Measurements from ENCODE around the gene C6orf136. TPM values are rescaled to one million over a fixed set of nuclear protein-coding genes. Genes with fewer than 3 reads are reported as not detected.

The C6orf136 gene
- total RNA-seq, 1 donor from 2014 or later, result 7.6 TPM

DNA sequence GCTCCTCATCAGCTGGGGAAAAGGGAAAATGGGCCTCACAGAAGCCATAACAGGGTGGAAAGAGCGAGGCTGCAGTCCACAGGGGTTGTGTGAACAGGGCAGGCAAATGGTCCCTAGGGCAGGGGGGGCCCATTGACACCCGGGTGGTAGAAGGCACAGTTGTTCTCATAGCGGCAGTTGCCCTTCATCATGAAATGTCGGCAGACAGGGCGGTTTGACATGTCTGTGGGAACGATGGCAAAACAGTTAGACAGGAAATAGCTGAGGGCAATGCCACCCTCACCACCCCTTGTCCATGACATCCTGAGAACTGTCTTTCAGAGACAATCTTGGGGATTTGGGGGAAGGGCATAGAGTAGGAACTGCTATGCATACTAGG is 45.5 kb upstream of the C6orf136 start:
- no peak for DNase-seq (ENCODE audit: low read depth)
- Histone ChIP-seq H3K36me3 (ENCODE audit: control insufficient read depth, insufficient read depth, low read length) (peaks cover 12% of the 10 kb centered on the region), H3K4me3 (ENCODE audit: low read depth, low read length) (no peak overlapping the region), H3K27me3 (ENCODE audit: control insufficient read depth, insufficient read depth, low read length) (no peaks in the 10 kb centered on the region)
- TF ChIP-seq, protein P1, sequence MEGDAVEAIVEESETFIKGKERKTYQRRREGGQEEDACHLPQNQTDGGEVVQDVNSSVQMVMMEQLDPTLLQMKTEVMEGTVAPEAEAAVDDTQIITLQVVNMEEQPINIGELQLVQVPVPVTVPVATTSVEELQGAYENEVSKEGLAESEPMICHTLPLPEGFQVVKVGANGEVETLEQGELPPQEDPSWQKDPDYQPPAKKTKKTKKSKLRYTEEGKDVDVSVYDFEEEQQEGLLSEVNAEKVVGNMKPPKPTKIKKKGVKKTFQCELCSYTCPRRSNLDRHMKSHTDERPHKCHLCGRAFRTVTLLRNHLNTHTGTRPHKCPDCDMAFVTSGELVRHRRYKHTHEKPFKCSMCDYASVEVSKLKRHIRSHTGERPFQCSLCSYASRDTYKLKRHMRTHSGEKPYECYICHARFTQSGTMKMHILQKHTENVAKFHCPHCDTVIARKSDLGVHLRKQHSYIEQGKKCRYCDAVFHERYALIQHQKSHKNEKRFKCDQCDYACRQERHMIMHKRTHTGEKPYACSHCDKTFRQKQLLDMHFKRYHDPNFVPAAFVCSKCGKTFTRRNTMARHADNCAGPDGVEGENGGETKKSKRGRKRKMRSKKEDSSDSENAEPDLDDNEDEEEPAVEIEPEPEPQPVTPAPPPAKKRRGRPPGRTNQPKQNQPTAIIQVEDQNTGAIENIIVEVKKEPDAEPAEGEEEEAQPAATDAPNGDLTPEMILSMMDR (IDR thresholded peaks at IDR 0.05; ENCODE audit: insufficient read depth, low read length, poor library complexity, severe bottlenecking), result no peak

DNA sequence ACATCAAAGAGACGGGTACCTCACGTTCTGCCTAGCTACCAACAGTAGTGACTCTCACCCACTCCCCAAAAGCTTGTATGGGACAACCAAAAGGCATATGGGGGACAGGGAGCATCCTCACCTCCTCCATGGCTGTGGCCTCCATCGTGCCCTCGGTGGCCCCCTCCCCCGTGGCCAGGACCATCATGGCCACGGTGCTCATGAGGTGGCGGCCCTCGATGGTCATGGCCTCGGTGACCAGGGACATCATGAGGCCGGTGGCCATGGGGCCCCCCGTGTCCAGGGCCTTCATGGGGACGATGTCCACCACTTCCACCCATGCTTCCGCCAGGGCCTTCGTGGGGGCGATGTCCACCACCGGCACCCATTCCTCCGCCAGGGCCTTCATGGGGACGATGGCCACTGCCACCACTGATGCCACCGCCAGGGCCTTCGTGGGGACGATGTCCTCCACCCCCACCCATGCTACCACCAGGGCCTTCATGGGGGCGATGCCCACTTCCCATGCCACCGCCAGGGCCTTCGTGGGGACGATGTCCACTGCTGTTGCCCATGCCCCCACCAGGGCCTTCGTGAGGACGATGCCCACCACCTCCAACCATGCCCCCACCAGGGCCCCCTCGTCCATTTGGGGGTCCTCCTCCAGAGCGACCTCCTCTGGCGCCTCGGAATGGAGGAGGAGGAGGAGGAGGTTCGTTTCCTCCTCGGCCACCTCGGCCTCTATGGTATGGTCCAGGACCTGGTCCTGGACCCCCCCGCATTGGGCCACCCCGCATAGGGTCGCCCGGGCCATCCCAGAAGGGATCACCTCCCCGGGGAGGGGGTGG is 44.9 kb upstream of the C6orf136 start:
- H3K27me3 ChIP-seq (ENCODE audit: control insufficient read depth, insufficient read depth, low read length), result no peaks in the 10 kb centered on the region
- no peak overlapping the region for H3K4me3 ChIP-seq (ENCODE audit: low read depth, low read length)
- peaks cover 12% of the 10 kb centered on the region for H3K36me3 ChIP-seq (ENCODE audit: control insufficient read depth, insufficient read depth, low read length)
- TF ChIP-seq, protein P1 (IDR thresholded peaks at IDR 0.05; ENCODE audit: insufficient read depth, low read length, poor library complexity, severe bottlenecking), result no peak
- DNase-seq (ENCODE audit: low read depth), result no peak

DNA sequence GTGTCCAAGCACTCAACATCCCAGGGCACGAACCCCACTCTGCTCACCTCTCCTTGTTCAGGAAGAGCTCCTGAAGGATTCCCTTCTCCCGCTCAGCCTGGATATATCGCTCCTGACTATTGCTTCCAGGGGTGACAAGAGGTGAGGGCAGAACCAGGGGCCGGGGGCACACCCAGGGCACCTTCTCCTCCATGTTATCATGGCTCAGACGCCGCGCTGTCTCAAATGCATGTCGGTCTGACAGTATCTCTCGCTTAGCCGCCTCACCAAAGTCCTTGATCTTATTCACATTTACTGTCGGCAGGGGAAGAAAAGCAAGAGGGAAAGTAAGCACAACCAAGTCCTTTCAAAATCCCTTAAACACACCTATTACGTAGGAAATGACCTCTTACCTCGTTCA is 43.0 kb upstream of the C6orf136 start:
- no peaks in the 10 kb centered on the region for H3K27me3 ChIP-seq (ENCODE audit: control insufficient read depth, insufficient read depth, low read length)
- H3K4me3 ChIP-seq (ENCODE audit: low read depth, low read length), result no peak overlapping the region
- H3K36me3 ChIP-seq (ENCODE audit: control insufficient read depth, insufficient read depth, low read length), result peaks cover 12% of the 10 kb centered on the region
- DNase-seq (ENCODE audit: low read depth), result no peak
- TF ChIP-seq, protein P1 (IDR thresholded peaks at IDR 0.05; ENCODE audit: insufficient read depth, low read length, poor library complexity, severe bottlenecking), result no peak

DNA sequence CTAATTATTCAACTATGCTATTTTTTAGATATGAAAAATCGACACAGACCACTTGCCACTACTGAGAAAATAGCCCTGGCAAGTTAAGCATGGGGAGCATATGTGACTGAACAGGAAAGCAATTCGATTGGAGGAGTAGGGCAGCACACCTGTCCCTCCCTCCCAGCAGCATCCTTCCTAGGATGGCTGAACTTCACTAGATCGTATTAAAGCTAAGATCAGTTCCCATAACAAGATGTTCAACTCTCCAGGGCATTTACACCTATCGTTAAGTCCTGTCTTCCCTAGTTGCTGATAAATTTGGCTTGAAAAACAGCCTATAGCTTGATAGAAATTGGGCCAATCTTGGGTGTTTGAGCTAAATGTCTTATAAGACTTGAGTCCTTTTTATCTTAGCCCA is 36.9 kb upstream of the C6orf136 start:
- Histone ChIP-seq H3K27me3 (ENCODE audit: control insufficient read depth, insufficient read depth, low read length) (no peaks in the 10 kb centered on the region), H3K4me3 (ENCODE audit: low read depth, low read length) (no peak overlapping the region), H3K36me3 (ENCODE audit: control insufficient read depth, insufficient read depth, low read length) (peaks cover 6% of the 10 kb centered on the region)
- TF ChIP-seq, protein P1 (IDR thresholded peaks at IDR 0.05; ENCODE audit: insufficient read depth, low read length, poor library complexity, severe bottlenecking), result no peak
- DNase-seq (ENCODE audit: low read depth), result no peak

DNA sequence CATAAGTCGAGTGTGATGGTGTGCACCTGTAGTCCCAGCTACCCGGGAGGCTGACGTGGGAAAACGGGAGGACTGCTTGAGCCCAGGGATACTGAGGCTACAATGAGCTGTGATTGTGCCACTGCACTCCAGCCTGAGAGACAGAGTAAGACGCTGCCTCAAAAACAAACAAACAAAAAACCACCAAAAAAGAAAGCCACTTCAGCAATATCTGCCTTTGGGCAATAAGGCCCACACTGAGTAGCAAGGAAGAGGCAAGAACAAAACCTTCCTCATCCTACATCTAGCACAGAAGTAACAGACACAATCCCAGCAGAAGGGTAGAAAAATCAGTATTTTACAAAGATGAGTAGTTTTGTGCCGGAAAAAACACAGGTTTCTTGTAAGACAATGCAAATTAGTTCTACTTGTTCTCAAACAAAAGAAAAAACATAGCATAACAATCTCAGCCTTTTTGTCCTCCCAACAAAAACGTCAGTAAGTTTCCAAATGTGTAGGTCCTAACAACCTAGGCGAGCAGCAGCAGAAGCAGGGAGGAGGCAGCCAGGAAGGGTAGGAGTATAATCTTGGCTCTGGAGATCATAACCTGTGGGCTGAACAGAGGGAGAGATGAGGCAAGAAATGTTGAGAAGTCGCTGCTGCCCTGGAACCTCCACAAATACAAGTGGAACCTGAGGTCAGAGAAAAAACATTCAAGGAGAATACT is 35.6 kb upstream of the C6orf136 start:
- TF ChIP-seq, protein P1 (IDR thresholded peaks at IDR 0.05; ENCODE audit: insufficient read depth, low read length, poor library complexity, severe bottlenecking), result no peak
- Histone ChIP-seq H3K27me3 (ENCODE audit: control insufficient read depth, insufficient read depth, low read length) (no peaks in the 10 kb centered on the region), H3K4me3 (ENCODE audit: low read depth, low read length) (no peak overlapping the region), H3K36me3 (ENCODE audit: control insufficient read depth, insufficient read depth, low read length) (peaks cover 1% of the 10 kb centered on the region)
- no peak for DNase-seq (ENCODE audit: low read depth)

Data from kidney epithelial cell (primary cell).